KOPT-K1 (cell line): ENCODE results near the gene ZFYVE28.

Experiments used
- H3K27ac ChIP-seq: fragments of 200-600 bp; sonication (generic); 2 replicates; pipeline ENCODE4 v1.5.1; 2016; ENCODE audit warnings: antibody characterized with exemption, mild to moderate bottlenecking, low read depth, low read length; ENCODE audit not compliant: poor library complexity, severe bottlenecking
- H3K36me3 ChIP-seq: fragments of 200-600 bp; sonication (generic); 2 replicates; pipeline ENCODE4 v1.5.1; 2017; ENCODE audit warnings: antibody characterized with exemption, mild to moderate bottlenecking, low read length, moderate library complexity; ENCODE audit not compliant: insufficient read depth
- H3K9me3 ChIP-seq: fragments of 200-600 bp; sonication (generic); 2 replicates; pipeline ENCODE4 v1.5.1; 2017; ENCODE audit warnings: antibody characterized with exemption, low read length, mild to moderate bottlenecking; ENCODE audit not compliant: insufficient read depth, poor library complexity, severe bottlenecking

ZFYVE28 gene

GRCh38 chr4:2337131-2337723 is 81.2 kb downstream of the ZFYVE28 start:
- H3K36me3 ChIP-seq: no peaks in the 10 kb centered on the region
- H3K9me3 ChIP-seq: no peaks in the 10 kb centered on the region
- no peak overlapping the region for H3K27ac ChIP-seq

- no peak overlapping the region for H3K27ac ChIP-seq
- no peaks in the 10 kb centered on the region for H3K9me3 ChIP-seq
- no peaks in the 10 kb centered on the region for H3K36me3 ChIP-seq
Measured at GRCh38 chr4:2336659-2337058, 81.8 kb downstream of the ZFYVE28 start.

- Histone ChIP-seq H3K9me3 (no peaks in the 10 kb centered on the region), H3K36me3 (no peaks in the 10 kb centered on the region), H3K27ac (no peak overlapping the region)
Measured at GRCh38 chr4:2335729-2336101, 82.7 kb downstream of the ZFYVE28 start.

- H3K27ac ChIP-seq: no peak overlapping the region
- no peaks in the 10 kb centered on the region for H3K9me3 ChIP-seq
- no peaks in the 10 kb centered on the region for H3K36me3 ChIP-seq
Measured at GRCh38 chr4:2334826-2335728, 83.4 kb downstream of the ZFYVE28 start.

GRCh38 chr4:2333916-2334644 is 84.4 kb downstream of the ZFYVE28 start:
- H3K9me3 ChIP-seq: no peaks in the 10 kb centered on the region
- H3K36me3 ChIP-seq: no peaks in the 10 kb centered on the region
- H3K27ac ChIP-seq: no peak overlapping the region

GRCh38 chr4:2333356-2333841 is 85.0 kb downstream of the ZFYVE28 start:
- H3K9me3 ChIP-seq: peaks cover 6% of the 10 kb centered on the region
- H3K27ac ChIP-seq: no peak overlapping the region
- no peaks in the 10 kb centered on the region for H3K36me3 ChIP-seq

- H3K9me3 ChIP-seq: peaks cover 11% of the 10 kb centered on the region
- no peaks in the 10 kb centered on the region for H3K36me3 ChIP-seq
- no peak overlapping the region for H3K27ac ChIP-seq
Measured at GRCh38 chr4:2332976-2333319, 85.5 kb downstream of the ZFYVE28 start.

- Histone ChIP-seq H3K27ac (no peak overlapping the region), H3K9me3 (peaks cover 16% of the 10 kb centered on the region), H3K36me3 (no peaks in the 10 kb centered on the region)
Measured at GRCh38 chr4:2332201-2332975, 86.1 kb downstream of the ZFYVE28 start.

GRCh38 chr4:2331519-2332200 is 86.8 kb downstream of the ZFYVE28 start:
- peaks cover 19% of the 10 kb centered on the region for H3K9me3 ChIP-seq

GRCh38 chr4:2331043-2331420 is 87.4 kb downstream of the ZFYVE28 start:
- peaks cover 19% of the 10 kb centered on the region for H3K9me3 ChIP-seq
- no peaks in the 10 kb centered on the region for H3K36me3 ChIP-seq
- no peak overlapping the region for H3K27ac ChIP-seq

More at GRCh38 chr4:2331519-2332200, 86.8 kb downstream of the ZFYVE28 start:
- no peak overlapping the region for H3K27ac ChIP-seq
- no peaks in the 10 kb centered on the region for H3K36me3 ChIP-seq

- peaks cover 19% of the 10 kb centered on the region for H3K9me3 ChIP-seq
- H3K27ac ChIP-seq: no peak overlapping the region
- no peaks in the 10 kb centered on the region for H3K36me3 ChIP-seq
Measured at GRCh38 chr4:2330091-2331042, 88.1 kb downstream of the ZFYVE28 start.

GRCh38 chr4:2327579-2327978 is 90.9 kb downstream of the ZFYVE28 start:
- no peaks in the 10 kb centered on the region for H3K36me3 ChIP-seq
- peaks cover 19% of the 10 kb centered on the region for H3K9me3 ChIP-seq
- no peak overlapping the region for H3K27ac ChIP-seq

- Histone ChIP-seq H3K36me3 (no peaks in the 10 kb centered on the region), H3K9me3 (peaks cover 19% of the 10 kb centered on the region), H3K27ac (no peak overlapping the region)
Measured at GRCh38 chr4:2324891-2325290, 93.6 kb downstream of the ZFYVE28 start.
